GF-D8 (cell line): ENCODE results near the gene FBXO42.
"Not testable (repeated sequence)": the region's sequence is repeated elsewhere in the genome, so short reads cannot be mapped to it uniquely, and the experiment has no call there.

Source experiments
- DNase-seq: peaks from one replicate; lab custom pipeline; 2025; lab: John Stamatoyannopoulos, UW

Gene FBXO42

GRCh38 chr1:16372535-16373285 is 20.4 kb upstream of the FBXO42 start:
- DNase-seq = no peak

DNA sequence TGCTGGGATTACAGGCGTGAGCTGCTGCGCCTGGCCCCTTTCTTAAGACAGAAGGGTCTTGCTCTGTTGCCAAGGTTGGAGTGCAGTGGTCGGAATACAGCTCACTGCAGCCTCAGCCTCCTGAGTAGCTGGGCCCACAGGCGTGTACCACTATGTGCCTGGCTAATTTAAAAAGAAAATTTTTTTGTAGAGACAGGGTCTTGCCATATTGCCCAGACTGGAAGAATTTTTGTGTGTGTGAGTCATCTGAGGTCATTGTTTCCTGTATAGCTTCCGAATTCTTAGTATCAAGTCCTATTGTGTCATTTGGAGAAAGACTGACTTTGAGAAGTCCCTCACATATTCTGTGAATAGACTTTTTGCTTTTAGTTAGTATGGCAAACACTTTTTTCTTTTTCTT is 19.4 kb upstream of the FBXO42 start:
- peak; percentile 37 for DNase-seq

DNA sequence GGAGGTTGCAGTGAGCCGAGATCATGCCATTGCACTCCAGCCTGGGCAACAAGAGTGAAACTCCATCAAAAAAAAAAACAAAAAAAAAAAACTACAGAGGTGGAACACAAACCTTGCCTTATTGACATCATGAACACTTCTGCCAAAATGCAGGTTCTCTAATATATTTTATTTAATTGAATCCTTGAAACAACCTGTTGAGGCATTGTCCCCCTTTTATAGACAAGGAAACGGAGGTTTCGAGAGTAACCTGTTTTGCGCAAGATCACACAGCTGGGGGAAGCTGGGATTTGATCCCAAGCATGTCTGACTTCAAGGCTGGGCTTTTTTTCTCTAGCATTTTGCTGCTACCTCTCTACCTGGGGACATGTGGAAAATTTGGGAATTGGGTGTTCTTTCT is 17.5 kb upstream of the FBXO42 start:
- no peak for DNase-seq

- DNase-seq = peak; percentile 14
These were observed 15.9 kb upstream of the FBXO42 start for GRCh38 chr1:16367968-16368890.

- peak; percentile 48 for DNase-seq
These were observed 15.1 kb upstream of the FBXO42 start for GRCh38 chr1:16367258-16367967.

DNA sequence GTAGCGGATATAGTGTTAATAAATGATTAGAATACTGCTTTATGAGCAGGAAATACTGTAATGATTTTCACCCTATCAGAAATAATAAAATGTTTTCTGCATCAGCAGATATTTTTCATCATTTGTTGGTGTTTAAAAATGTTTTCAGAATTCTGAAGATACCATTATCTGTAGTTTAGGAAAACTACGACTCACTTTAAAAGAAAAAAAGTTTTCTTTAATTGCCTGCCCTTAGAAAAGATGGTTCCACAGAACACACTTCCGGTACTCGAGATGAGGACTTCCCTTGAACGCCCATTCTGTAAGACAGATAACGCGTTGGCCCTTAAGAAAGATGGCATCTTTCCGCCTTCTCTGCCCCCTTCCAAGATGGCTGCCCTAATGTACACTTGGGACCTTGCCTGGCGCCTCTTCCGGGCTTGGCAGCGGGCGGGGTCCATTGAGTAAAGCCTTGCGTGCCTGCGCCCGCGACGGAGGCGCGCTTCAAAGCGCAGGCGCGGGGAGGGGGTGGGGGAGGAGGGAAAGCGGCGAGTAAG is 14.5 kb upstream of the FBXO42 start, which contains the start of gene SZRD1:
Gene SZRD1, plus strand, starts transcription at position 521 of the 536 bp plus-strand sequence. CDS start 16 bp downstream, outside the sequence.
- DNase-seq = peak; percentile 97

GRCh38 chr1:16365146-16365498 is 12.8 kb upstream of the FBXO42 start:
- DNase-seq = peak; percentile 13

- no peak for DNase-seq
These were observed 4.6 kb upstream of the FBXO42 start for GRCh38 chr1:16356867-16357266.

DNA sequence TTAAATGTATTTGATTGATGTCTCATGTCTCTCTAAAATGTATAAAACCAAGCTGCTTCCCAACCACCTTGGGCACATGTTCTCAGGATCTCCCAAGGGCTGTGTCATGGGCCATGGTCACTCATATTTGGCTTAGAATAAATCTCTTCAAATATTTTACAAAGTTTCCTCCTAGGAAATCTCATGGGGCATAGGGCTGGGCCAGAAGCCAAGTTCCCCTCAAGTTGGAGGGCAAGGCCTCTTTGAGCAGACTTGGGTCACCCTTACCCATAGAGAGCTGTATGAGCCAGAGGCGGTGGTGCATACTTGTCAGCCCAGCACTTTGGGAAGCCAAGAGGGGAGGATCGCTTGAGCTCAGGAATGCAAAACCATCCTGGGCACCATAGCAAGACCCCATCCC is 2.3 kb upstream of the FBXO42 start:
- no peak for DNase-seq

- no peak for DNase-seq
These were observed 709 bp upstream of the FBXO42 start for GRCh38 chr1:16352842-16353535.

DNA sequence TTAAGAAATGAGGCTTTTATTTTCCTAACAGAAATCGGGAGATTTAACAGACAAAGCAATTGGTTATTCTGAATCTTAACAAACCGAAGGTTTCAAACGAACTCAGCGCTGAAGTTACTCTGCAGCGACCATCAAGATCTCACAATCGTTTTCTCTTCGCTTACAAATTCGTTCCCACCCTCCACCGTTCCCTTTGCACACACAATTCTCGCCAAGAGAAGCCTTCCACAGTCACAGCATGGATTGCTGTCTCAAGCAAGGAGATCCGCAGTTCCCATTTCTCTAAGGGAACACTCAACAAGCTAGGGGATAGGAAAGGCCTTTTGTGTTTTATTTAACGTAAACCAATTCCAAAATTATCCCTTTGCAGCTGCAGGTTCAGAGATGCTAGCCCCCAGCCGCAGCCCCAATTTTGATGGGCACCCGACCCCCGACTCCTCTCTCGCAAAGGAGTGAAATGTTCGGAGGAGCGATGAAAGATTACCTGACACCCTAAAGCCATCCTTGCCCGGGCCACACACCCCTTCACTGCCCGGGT is 755 bp downstream of the FBXO42 start:
- no peak for DNase-seq

DNA sequence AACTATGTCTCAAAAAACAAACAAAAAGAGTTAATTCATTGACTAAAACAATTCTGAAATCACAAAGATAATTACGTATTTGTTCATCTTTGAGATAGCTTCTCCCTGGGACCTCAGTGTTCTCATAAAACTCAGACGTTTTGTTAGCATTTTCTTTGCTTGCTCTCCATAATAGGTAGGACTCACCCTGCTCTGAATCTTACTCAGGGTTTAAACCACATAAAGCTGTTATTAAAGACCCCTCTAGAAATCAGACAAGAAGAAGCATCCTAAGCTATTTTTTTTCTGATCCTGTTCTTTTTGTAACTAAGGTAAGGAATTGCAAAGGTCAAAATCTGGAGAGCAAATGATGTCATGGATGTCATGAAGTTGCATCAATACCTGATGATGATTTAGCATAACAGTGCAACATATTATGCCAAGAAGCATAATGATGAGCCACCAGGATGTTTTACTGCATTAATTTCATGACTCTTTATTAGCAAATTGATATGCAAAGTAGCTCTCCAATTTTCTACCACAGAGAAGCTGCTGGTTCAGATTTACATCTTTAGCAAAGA is 2.4 kb downstream of the FBXO42 start:
- DNase-seq = no peak

DNA sequence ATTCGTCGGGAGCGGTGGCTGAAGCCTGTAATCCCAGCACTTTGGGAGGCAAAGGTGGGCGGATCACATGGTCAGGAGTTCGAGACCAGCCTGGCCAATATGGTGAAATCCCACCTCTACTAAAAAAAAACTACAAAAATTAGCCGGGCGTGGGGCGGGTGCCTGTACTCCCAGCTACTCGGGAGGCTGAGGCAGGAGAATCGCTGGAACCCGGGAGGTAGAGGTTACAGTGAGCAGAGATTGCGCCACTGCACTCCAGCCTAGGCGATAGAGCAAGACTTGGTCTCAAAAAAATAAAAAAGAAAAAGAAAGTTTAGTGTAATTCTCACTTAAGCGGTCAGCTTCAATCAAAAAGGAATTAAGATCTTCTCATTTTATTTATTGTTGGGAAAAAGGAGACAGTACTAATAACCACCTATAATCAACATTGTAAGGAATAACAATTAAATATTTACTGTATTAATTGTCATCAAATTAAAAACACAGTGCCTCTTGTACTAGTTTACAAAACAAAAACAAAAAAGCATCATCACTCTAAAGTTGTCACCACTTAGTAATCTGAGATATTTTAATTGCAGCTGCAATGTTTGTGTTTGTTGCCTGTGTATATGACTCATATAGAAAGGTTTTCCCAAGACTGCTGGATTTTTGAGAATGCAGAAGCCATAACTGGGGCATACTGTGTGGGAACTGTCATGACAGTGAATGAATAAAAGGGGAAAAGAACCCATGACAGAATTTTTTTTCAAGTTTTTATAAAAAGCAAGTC is 3.7 kb downstream of the FBXO42 start:
- DNase-seq = no peak

- DNase-seq = not testable (repeated sequence)
These were observed 9.0 kb downstream of the FBXO42 start for GRCh38 chr1:16343276-16343675.

DNA sequence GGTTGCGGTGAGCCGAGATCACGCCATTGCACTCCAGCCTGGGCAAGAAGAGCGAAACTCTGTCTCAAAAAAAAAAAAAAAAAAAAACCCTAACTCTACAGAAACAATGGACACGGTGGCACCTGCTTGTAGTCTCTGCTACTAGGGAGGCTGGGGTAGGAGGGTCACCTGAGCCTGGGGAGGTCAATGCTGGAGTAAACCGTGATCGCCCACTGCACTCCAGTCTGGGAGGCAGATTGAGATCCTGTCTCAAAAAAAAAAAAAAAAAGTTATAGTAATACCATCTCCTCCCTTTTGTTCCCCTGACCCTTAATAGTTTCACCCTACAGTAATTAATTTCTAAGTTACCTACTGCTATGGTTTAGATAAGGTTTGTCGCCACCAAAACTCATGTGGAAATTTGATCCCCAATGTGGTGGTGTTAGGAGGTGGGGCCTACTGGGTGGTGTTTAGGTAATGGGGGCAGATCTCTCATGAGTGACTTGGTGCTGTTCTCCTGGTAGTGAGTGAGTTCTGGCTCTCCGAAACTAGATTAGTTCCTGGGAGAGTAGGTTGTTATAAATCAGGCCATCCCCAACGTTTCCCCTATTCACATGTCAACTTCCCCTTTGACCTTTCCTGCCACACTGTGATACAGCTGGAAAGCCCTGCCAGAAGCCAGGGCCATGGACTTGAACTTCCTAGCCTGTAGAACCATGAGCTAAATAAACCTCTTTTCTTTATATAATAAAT is 9.8 kb downstream of the FBXO42 start:
- DNase-seq = no peak

- no peak for DNase-seq
These were observed 11.6 kb downstream of the FBXO42 start for GRCh38 chr1:16340673-16341072.

GRCh38 chr1:16338961-16339360 is 13.3 kb downstream of the FBXO42 start:
- DNase-seq = no peak

DNA sequence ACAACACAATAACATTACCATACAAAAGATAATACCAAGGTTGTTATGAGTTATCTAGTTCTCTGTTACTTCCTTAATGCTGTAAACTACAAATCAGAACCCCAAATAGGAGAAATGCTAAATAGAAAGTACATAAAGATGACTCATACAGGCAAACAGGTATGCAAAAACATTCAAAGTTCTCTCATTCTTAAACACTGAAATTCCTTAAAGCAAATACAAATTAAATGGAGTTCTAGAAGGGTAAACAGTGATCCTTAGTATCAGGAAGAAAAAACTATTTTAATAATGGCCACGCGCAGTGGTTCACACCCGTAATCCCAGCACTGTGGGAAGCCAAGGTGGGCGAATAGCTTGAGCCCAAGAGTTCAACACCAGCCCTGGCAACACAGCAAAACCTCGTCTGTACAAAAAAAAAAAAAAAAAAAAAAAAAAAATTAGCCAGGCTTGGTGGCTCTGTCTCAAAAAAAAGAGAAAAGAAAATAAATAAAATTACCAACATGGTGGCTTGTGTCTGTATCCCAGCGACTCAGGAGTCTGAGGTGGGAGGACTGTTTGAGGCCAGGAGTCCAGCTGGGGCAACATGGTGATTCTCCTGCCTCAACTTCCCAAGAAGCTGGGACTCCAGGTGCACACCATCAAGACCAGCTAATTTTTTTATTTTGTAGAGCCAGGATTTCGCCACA is 17.5 kb downstream of the FBXO42 start:
- no peak for DNase-seq
